GM08714 (cell line): ENCODE measurements around the gene TRIP6.
"Not testable (repeated sequence)": the region's sequence is repeated elsewhere in the genome, so short reads cannot be mapped to it uniquely, and the experiment has no call there.

Experiments used
- H3K4me3 ChIP-seq: fragments of 200-500 bp; sonication (Bioruptor generic); 2 replicates; pipeline ENCODE4 v1.5.1; 2014; ENCODE audit warnings: mild to moderate bottlenecking, low read length, inconsistent platforms
- ZNF274 ChIP-seq: IDR thresholded peaks from 2 replicates; pipeline ENCODE4 v1.6.1; 2012; ENCODE audit warnings: mild to moderate bottlenecking, low read depth, low read length

TRIP6 gene

DNA sequence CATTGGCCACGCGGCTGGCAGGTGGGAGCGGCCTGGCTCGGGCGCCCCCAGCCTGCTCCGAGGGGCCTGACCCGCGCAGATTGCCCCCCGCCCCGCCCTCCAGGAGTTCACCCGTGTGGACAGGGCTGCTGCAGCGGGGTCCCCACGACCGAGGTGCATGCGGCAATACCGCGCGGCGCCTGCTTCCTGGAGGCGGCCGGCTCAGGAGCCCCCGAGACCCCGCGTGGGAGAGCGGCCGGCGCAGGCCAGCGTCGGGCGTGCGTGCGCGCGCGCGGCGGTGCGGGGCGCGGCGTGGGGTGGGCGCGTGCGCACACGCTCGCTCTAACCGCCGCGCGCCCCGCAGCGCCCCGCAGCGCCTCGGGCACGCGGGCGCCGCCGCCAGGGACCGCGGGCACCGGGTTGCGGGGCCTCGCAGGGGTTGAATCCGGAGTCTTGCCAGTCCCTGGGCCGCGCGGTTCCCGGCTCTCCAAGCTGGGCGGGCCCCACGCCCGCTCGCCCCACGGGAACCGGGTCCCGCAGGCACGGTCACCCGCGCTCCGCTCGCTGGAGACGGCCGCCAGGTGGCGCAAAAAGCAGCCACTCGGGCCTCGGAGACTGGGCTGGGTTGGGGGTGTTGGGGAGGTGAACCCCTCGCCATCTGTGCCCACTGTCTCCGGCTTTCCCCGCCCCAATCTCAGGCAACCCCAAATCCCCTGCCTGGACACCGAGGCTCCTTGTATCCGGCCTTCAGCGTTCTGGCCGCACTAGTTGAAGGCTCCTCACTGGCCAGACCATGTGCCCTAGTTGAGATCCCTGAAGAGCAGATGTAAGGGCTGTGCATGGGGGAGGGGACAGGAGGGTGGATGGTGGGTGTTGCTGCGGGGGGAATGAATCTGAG, 29.8 kb downstream of the TRIP6 start:
- H3K4me3 ChIP-seq: no peak overlapping the region; the same call in 1 of the 2 replicates
- TF ChIP-seq ZNF274: no peak

DNA sequence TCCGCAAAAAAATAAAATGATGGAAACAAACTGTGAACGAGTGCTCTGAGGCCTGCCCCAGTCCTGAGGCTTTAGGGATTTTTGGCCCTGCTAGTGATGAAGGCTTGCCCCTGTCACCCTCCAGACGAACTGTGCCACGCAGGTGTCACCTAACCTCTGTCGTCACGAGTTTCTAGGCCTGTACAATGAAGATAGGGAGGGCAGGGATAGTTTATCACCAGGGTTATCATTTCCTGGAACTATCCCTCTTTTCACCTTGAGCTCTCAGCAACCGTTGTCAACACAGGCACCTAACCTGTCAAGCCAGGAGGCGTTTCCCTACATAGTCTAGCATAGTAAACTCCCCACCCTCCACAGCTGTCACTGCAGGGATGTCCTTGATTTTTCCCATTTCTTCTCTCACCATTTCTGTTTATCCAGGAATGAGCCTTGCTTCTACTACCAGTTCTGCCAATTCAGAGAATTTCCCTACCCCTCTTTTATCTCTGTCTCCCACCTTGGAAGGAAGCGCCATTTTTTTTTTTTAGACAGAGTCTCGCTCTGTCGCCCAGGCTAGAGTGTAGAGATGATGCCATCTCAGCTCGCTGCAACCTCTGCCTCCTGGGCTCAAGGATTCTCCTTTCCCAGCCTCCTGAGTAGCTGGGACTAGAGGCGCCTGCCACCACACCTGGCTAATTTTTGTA, 30.7 kb downstream of the TRIP6 start:
- no peak overlapping the region for H3K4me3 ChIP-seq
- TF ChIP-seq ZNF274: no peak

DNA sequence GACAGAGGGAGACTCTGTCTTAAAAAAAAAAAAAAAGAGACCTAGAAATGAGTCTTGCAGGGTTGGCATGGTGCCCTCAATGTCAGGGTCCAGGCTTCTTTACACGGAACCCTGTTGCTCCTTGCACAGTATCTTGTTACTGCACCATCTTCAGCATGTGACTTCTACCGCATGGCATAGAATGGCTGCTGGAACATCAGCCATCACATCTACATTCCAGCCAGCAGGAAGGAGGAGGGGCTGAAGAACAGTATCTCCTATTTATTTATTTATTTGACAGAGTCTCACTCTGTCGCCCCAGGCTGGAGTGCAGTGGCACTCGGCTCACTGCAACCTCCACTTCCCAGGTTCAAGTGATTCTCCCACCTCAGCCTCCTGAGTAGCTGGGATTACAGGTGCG, 32.2 kb downstream of the TRIP6 start:
- TF ChIP-seq ZNF274: no peak
- no peak overlapping the region for H3K4me3 ChIP-seq

DNA sequence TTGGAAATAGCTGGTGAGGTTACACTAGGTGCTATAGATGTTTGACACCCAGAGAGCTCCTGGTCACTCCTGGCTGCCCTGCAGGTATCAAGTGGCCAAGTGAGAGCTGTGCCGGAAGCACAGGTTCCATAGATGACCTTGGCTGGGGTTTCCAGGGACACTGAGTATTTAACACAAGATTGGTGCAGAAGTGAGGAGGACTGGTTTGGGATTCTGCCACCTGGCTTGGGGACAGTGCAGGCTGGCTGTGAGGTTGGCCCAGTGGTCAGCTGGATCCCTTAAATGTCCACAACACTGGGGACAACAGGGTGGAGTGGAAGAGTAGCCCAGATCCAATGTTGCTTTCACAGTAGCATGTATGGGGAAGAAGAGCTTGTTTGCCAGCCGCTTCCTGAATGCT, 33.8 kb downstream of the TRIP6 start:
- no peak overlapping the region for H3K4me3 ChIP-seq
- TF ChIP-seq ZNF274: no peak

DNA sequence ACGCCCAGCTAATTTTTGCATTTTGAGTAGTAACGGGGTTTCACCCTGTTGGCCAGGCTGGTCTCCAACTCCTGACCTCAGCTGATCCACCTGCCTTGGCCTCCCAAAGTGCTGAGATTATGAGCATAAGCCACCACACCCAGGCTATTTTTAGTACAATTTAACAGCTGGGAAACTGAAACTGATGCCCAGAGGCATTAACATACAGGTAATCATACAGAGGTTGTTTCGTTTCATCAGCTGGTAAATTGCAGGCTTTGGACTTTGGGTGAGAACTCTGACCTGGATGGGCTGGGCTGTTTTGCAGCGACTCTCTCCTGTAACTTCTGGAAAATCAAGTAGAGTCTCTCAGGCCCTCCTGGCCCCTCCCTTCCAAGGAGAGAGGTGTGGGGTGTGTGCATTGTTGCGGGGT, 34.7 kb downstream of the TRIP6 start:
- H3K4me3 ChIP-seq: no peak overlapping the region
- no peak for TF ChIP-seq ZNF274

DNA sequence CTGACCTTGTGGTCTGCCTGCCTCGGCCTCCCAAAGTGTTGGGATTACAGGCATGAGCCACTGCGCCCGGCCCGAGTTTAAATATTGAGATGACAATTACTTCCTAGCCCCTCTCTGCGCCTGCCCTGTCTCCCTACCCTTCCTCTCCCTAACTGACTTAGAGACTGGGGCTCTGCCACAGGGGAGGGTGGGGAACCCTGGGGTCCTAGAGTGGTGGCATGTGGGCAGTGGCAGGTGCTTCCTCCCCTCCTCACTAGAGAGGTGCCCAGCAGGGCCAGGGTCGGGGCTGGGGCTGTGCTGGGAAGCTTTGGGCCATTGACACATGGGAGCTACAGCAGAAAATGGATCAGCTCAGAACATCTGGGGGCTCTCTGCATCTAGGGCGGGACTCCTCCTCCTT, 35.5 kb downstream of the TRIP6 start:
- no peak for TF ChIP-seq ZNF274
- no peak overlapping the region for H3K4me3 ChIP-seq

DNA sequence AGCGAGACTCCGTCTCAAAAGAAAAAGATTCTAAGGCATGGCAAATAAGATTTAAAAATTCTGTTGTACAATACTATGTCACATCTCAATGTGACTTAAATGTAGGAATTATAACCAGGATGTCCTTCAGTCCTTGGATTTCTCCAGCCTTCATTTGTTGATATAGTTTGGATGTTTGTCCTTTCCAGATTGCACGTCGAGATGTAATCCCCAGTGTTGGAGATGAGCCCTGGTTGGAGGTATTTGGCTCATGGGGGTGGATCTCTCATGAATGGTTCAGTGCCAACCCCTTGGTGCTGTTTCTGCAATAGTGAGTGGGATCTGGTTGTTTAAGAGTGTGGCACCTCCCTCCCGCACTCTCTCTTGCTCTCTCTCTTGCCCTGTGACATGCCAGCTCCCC, 41.3 kb downstream of the TRIP6 start:
- TF ChIP-seq ZNF274: no peak
- no peak overlapping the region for H3K4me3 ChIP-seq

DNA sequence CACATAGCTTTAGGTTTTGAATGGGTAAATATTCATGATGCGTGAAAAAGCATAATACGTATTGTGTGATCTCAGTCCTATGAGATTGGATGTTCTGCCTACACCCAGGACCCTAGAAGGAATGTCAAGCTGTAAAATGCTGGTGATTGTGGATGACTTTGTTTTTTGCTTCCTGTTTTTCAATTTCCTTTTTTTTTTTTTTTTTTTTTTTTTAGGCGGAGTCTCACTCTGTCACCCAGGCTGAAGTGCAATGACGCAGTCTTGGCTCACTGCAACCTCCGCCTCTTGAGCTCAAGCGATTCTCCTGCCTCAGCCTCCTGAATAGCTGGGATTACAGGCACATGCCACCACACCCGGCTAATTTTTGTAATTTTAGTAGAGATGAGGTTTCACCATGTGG, 43.3 kb downstream of the TRIP6 start:
- not testable (repeated sequence) for H3K4me3 ChIP-seq

DNA sequence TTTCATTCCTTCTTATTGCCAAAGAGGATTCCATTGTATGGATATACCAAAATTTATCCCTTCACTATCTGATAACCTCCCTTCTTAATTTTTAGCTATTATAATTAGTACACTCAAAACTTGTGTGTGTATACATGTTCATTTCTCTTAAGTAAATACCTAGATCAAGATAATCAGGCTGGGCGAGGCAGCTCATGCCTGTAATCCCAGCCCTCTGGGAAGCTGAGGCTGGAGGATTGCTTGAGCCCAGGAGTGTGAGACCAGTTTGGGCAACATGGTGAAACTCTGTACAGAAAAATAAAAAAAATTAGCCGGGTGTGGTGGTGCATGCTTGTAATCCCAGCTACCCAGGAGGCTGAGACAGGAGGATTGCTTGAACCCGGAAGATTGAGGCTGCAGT, 44.3 kb downstream of the TRIP6 start:
- TF ChIP-seq ZNF274: no peak
- H3K4me3 ChIP-seq: no peak overlapping the region

DNA sequence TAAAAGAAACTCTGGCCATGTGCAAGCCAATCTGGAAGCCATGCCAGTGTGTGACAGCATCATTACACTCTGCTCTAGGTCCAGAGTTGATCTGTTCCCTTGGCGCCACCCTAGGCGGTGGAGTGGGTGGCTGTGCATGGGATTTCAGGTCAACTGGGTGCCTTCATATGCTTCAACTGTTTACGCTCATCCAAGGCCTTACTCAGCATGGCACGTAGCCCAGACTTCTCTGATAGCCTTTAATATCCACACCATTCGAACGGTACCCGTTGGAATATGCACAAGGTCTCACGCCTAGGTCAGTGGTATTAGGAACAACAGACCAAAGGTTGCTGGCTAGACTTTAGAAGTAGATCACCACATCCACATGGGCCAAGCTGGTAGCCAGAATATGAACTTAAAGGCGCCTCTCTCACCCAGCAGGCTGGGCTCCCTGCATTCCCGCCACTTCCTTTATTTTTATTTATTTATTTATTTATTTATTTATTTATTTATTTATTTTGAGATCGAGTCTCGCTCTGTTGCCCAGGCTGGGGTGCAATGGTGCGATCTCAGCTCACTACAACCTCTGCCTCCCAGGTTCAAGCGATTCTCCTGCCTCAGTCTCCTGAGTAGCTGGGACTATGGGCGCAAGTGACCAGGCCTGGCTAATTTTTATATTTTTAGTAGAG, 47.2 kb downstream of the TRIP6 start:
- no peak overlapping the region for H3K4me3 ChIP-seq
- no peak for TF ChIP-seq ZNF274

DNA sequence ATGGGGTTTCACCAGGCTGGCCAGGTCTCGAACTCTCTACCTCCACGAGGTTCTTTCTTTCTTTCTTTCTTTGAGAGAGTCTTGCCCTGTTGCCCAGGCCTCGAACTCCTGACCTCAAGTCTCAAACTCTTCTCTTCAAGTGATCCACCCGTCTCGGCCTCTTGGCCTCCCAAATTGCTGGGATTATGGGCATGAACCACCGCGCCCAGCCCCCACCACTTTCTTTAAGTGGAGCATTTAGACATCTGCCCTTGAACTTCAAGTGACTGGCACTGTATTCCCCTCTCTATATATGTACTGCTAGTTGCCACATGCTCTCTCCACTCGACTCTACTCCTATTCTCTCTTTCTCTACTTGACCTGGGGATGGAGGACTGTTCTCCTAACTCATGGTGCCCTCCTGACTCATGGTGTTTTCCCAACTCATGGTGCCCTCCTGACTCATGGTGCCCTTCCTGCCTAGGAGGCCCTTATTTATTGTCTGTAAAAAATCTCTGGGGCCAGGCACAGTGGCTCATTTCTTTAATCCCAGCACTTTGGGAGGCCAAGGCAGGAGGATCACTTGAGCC, 47.8 kb downstream of the TRIP6 start:
- TF ChIP-seq ZNF274: no peak
- no peak overlapping the region for H3K4me3 ChIP-seq

DNA sequence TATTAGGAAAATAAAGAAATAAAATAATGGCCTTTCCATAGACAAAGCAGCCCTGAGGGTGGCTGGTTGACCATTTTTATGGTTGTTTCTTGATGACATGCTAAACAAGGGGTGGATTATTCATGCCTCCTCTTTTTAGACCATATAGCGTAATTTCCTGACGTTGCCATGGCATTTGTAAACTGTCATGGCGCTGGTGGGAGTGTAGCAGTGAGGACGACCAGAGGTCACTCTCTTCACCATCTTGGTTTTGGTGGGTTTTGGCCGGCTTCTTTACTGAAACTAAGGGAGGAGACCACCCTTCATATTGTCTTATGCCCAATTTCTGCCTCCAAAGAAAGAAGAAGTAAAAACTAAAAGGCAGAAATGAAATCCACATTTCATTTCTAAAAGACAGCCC, 52.1 kb downstream of the TRIP6 start:
- not testable (repeated sequence) for H3K4me3 ChIP-seq

DNA sequence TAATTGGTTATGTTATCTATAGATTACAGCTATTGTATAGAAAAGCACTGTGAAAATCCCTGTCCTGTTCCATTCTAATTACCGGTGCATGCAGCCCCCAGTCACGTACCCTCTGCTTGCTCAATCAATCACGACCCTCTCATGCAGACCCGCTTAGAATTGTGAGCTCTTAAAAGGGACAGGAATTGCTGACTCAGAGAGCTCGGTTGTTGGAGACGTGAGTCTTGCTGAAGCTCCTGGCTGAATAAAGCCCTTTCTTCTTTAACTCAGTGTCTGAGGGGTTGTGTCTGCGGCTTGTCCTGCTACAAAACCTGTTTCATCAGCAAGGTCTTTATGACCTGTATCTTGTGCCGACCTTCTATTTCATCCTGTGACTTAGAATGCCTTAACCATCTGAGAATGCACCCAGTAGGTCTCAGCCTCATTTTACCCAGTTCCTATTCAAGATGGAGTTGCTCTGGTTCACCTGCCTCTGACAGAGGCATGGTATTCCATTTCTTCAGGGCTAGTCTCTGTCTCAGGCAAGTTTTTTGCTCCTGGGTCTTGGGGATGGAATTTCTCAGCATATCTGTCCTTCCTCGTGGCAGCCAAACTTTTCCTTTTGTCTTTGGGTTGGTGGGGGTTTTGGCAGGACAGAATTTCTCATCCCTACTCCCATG, 52.7 kb downstream of the TRIP6 start:
- not testable (repeated sequence) for H3K4me3 ChIP-seq

DNA sequence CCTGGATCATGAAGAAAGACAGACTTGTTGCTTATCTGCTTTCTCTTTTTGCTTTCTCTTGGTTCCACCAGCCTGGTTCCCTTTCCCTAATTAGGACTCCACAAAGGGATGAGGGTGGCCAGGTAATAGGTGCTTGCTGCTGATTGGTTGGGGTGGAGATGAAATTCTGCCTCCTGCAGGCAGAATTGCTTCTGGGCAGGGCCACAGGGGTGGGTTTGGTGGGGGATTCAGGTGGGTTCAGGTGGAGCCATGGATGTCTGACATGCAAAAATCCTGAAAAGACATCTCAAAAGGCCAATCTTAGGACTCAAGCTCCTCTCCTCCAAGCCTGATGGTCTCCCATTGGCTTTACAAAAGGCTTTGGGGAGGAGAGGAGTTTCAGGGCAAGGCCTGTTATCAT, 53.9 kb downstream of the TRIP6 start:
- TF ChIP-seq ZNF274: no peak
- H3K4me3 ChIP-seq: no peak overlapping the region
